Loucy (cell line): Measurements from ENCODE around the gene SLC2A1.

Source experiments
- EZH2phosphoT487 ChIP-seq: fragments of 200-600 bp; IDR thresholded peaks from 2 replicates; pipeline ENCODE4 v1.6.1; 2018; ENCODE audit warnings: antibody characterized with exemption, mild to moderate bottlenecking, moderate library complexity, borderline replicate concordance
- TF ChIP-seq, protein P1 (sequence below): fragments of 200-600 bp; sonication (generic); conservative IDR thresholded peaks from 2 replicates; pipeline ENCODE4 v1.5.1; 2014; ENCODE audit warnings: mild to moderate bottlenecking, antibody characterized with exemption, low read length

DNA sequence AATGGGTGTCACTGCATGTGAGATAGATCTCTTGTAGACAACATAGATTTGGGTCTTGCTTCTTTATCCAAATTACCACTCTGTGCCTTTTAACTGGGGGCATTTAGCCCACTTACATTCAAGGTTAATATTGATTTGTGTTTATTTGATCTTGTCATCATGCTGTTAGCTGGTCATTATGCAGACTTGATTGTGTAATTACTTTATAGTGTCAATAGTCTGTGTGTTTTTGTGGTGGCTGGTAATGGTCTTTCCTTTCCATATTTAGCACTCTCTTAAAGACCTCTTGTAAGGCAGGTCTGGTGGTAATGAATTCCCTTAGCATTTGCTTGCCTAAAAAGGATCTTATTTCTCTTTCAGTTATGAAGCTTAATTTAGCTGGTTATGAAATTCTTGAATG, 82.7 kb downstream of the SLC2A1 start:
- TF ChIP-seq, protein P1, sequence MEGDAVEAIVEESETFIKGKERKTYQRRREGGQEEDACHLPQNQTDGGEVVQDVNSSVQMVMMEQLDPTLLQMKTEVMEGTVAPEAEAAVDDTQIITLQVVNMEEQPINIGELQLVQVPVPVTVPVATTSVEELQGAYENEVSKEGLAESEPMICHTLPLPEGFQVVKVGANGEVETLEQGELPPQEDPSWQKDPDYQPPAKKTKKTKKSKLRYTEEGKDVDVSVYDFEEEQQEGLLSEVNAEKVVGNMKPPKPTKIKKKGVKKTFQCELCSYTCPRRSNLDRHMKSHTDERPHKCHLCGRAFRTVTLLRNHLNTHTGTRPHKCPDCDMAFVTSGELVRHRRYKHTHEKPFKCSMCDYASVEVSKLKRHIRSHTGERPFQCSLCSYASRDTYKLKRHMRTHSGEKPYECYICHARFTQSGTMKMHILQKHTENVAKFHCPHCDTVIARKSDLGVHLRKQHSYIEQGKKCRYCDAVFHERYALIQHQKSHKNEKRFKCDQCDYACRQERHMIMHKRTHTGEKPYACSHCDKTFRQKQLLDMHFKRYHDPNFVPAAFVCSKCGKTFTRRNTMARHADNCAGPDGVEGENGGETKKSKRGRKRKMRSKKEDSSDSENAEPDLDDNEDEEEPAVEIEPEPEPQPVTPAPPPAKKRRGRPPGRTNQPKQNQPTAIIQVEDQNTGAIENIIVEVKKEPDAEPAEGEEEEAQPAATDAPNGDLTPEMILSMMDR, result no peak
- no peak for TF ChIP-seq EZH2phosphoT487
